Suprapubic skin (tissue), 3 donors: ENCODE data around the gene ITPRIP.

Experiments used
- POLR2A ChIP-seq, 2 donors: fragments of 450-650 bp; IDR thresholded peaks; one replicate each; pipeline ENCODE4 v1.6.1; 2017; ENCODE audit warnings: antibody characterized with exemption in 2 of 2, mild to moderate bottlenecking in 2 of 2, moderate library complexity in 2 of 2
- TF ChIP-seq, protein P1 (sequence below), 2 donors: fragments of 200-600 bp in 1 of 2; fragments of 450-650 bp in 1 of 2; sonication (generic) in 1 of 2; IDR thresholded peaks; one replicate each; pipeline ENCODE4 v1.5.1; 2016 to 2019; ENCODE audit warnings: antibody characterized with exemption in 2 of 2, mild to moderate bottlenecking in 1 of 2, moderate library complexity in 1 of 2

DNA sequence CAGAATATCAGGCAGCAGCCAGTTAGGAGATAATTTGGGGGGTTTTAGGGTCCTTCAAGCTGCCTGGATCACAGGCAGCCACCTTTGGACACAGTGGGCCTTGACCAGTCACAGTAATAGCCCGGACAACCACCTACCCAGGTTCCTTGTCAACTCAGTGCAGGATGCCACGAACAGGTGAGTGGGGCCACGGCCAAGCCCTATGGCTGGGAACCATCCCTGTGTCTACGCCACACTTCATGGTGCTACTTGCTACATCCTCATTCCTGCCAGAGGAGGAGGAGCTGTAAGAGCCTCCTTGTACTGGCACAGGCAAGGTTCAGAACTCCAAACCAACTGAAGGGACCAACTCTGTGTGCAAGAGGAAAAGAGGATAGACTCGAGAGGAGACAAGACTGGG is 19.9 kb downstream of the ITPRIP start:
- TF ChIP-seq, protein P1, sequence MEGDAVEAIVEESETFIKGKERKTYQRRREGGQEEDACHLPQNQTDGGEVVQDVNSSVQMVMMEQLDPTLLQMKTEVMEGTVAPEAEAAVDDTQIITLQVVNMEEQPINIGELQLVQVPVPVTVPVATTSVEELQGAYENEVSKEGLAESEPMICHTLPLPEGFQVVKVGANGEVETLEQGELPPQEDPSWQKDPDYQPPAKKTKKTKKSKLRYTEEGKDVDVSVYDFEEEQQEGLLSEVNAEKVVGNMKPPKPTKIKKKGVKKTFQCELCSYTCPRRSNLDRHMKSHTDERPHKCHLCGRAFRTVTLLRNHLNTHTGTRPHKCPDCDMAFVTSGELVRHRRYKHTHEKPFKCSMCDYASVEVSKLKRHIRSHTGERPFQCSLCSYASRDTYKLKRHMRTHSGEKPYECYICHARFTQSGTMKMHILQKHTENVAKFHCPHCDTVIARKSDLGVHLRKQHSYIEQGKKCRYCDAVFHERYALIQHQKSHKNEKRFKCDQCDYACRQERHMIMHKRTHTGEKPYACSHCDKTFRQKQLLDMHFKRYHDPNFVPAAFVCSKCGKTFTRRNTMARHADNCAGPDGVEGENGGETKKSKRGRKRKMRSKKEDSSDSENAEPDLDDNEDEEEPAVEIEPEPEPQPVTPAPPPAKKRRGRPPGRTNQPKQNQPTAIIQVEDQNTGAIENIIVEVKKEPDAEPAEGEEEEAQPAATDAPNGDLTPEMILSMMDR (IDR thresholded peaks at IDR 0.05): no peak
- TF ChIP-seq POLR2A (IDR thresholded peaks at IDR 0.05): no peak
